ENCODE data around the gene LLGL1. TPM values are rescaled to one million over a fixed set of nuclear protein-coding genes. Genes with fewer than 3 reads are reported as not detected.
A peak's percentile ranks its signal among the peaks of the same experiment; 100 is the strongest.

The LLGL1 gene
- total and polyA plus RNA-seq, 9 donors, result 2.5 to 28.0 (median 21.6) TPM

DNA sequence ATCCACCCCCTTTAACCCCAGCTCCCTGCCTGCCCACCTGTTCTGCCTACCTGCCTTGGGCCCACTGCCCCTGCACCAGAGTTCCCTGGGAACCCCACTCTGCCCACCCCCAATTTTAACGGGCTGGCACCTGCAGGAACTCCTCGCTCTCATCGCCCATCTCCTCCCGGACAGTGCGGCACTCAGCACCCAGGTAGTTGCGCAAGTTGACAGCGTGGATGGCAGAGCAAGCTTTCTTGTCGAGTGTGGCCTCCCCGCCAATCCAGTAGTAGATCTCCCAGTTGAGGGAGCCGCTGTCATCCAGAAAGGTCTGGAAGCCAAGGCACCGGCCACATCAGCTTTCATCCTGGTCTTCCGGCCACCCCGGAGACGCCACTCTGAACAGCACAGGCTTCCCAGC is 25.3 kb downstream of the LLGL1 start:
- Histone ChIP-seq H3K27ac (no peak overlapping the region), H3K27me3 (no peaks in the 10 kb centered on the region), H3K4me1 (ENCODE audit: insufficient read depth) (peaks cover 2% of the 10 kb centered on the region), H3K9me3 (no peaks in the 10 kb centered on the region), H3K36me3 (no peaks in the 10 kb centered on the region), H3K4me3 (no peak overlapping the region)
- intact Hi-C loops (cut with DNase I), result no loop called here
- no peak for TF ChIP-seq EP300 (IDR thresholded peaks at IDR 0.05)
- TF ChIP-seq POLR2A (IDR thresholded peaks at IDR 0.05), result no peak
- TF ChIP-seq, protein P1, sequence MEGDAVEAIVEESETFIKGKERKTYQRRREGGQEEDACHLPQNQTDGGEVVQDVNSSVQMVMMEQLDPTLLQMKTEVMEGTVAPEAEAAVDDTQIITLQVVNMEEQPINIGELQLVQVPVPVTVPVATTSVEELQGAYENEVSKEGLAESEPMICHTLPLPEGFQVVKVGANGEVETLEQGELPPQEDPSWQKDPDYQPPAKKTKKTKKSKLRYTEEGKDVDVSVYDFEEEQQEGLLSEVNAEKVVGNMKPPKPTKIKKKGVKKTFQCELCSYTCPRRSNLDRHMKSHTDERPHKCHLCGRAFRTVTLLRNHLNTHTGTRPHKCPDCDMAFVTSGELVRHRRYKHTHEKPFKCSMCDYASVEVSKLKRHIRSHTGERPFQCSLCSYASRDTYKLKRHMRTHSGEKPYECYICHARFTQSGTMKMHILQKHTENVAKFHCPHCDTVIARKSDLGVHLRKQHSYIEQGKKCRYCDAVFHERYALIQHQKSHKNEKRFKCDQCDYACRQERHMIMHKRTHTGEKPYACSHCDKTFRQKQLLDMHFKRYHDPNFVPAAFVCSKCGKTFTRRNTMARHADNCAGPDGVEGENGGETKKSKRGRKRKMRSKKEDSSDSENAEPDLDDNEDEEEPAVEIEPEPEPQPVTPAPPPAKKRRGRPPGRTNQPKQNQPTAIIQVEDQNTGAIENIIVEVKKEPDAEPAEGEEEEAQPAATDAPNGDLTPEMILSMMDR (IDR thresholded peaks at IDR 0.05), result no peak
- 90 to 95% (median 92%) methylated on average over 14 of the region's 14 CpGs for WGBS, 3 donors
- peak in 1 of 5 donors; percentile 24 for DNase-seq

DNA sequence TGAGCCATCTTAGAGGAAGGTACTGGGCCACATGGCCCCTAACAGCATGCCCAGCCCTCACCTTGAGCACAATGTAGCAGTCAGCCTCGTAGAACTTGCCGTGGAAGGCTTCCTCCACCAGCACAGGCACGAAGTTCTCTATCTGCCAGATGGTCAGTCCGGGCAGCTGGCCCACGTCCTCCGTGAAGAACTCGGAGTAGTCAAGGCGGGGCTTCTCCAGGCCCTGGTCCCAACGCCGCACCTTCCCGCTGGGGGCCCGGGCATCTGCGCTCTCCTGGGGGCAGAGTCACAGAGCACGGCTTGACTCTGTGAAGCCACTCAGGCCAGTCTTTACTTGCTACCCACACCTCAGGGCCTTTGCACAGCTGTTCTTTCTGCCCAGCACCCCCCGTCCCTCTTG is 25.8 kb downstream of the LLGL1 start:
- WGBS, 3 donors, result 40 to 61% (median 49%) methylated on average over 15 of the region's 15 CpGs
- no peak for TF ChIP-seq POLR2A (IDR thresholded peaks at IDR 0.05)
- TF ChIP-seq EP300 (IDR thresholded peaks at IDR 0.05), result no peak
- TF ChIP-seq, protein P1 (IDR thresholded peaks at IDR 0.05), result no peak
- Histone ChIP-seq H3K27me3 (no peaks in the 10 kb centered on the region), H3K4me1 (ENCODE audit: insufficient read depth) (peaks cover 2% of the 10 kb centered on the region), H3K4me3 (no peak overlapping the region), H3K9me3 (no peaks in the 10 kb centered on the region), H3K27ac (no peak overlapping the region), H3K36me3 (no peaks in the 10 kb centered on the region)
- intact Hi-C loops (cut with DNase I), result no loop called here
- peak in 1 of 5 donors; percentile 36 for DNase-seq

DNA sequence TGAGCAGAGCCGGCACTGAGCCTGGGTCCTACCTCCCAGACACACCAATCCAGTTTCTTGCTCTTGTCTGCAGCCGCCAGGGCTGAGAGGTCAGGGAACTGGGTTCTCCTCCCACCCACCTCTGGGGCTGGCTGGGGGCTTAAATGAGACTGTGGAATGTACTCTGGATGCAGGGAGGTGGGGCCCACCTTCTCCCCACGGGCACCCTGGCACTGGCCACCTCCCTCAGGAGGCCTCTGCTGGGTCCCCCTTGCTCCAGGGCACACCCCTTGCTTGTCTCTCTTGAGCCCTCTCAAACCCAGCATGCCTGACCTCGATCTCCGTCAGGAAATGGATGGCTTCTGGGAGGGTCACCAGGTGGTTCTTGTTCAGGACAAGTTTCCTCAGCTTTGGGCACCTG is 26.7 kb downstream of the LLGL1 start:
- DNase-seq, result peak in 1 of 5 donors; percentile 36
- H3K36me3 ChIP-seq, result no peaks in the 10 kb centered on the region
- H3K4me3 ChIP-seq, result no peak overlapping the region
- H3K27ac ChIP-seq, result no peak overlapping the region
- H3K9me3 ChIP-seq, result no peaks in the 10 kb centered on the region
- TF ChIP-seq, protein P1 (IDR thresholded peaks at IDR 0.05), result no peak
- no peak for TF ChIP-seq POLR2A (IDR thresholded peaks at IDR 0.05)
- no peak for TF ChIP-seq EP300 (IDR thresholded peaks at IDR 0.05)
- intact Hi-C loops (cut with DNase I), result no loop called here
- WGBS, 3 donors, result 72 to 78% (median 73%) methylated on average over 5 of the region's 5 CpGs
- H3K4me1 ChIP-seq (ENCODE audit: insufficient read depth), result peaks cover 3% of the 10 kb centered on the region
- no peaks in the 10 kb centered on the region for H3K27me3 ChIP-seq

DNA sequence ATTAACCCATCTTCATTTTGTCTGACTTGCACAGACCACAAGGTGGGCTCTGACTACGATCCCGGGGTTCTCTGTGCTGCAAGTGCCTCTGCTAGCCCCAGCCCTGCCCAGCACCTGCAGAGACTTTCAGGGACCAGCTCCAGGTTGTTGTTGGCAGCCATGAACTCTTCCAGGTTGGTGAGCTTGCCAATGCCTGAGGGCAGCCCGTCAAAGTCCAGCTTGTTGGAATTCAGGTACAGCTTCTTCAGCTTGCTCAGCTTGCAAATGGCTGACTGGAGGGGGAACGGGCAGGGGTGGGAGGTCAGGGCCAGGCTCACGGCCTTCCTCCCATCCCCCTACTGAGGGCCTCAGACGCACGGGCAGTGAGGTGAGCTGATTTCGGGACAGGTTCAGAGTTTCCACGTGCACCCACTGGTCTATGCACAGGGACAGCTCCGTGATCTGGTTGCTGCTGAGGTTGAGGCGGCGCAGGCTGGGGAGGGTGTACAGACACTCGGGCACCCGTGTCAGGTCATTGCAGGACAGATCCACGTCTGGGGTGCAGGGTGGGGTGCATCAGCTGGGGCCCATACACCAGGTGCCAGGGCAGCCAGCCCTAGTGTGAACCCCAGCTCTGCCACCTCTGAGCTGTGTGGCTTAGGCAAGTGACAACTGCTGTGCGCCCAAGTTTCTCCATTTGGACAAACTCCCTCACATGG is 27.9 kb downstream of the LLGL1 start:
- Histone ChIP-seq H3K4me1 (ENCODE audit: insufficient read depth) (peaks cover 7% of the 10 kb centered on the region), H3K27me3 (no peaks in the 10 kb centered on the region), H3K36me3 (no peaks in the 10 kb centered on the region), H3K27ac (no peak overlapping the region), H3K4me3 (no peak overlapping the region), H3K9me3 (no peaks in the 10 kb centered on the region)
- 77 to 81% (median 78%) methylated on average over 16 of the region's 16 CpGs for WGBS, 3 donors
- TF ChIP-seq EP300 (IDR thresholded peaks at IDR 0.05), result no peak
- TF ChIP-seq POLR2A (IDR thresholded peaks at IDR 0.05), result no peak
- TF ChIP-seq, protein P1 (IDR thresholded peaks at IDR 0.05), result no peak
- intact Hi-C loops (cut with DNase I), result no loop called here
- DNase-seq, result no peak
